Femur (tissue), 1 donor: ENCODE measurements around the gene LHX6.

ENCODE experiments used
- DNase-seq: peaks from one replicate; pipeline ENCODE4 v3.0.0-alpha.2; 2017

The LHX6 gene

GRCh38 chr9:122215663-122216062 lies 13.1 kb downstream of the LHX6 start:
- no peak for DNase-seq

- DNase-seq: no peak
These were observed 14.2 kb downstream of the LHX6 start for GRCh38 chr9:122214507-122214906.

GRCh38 chr9:122213589-122214413 lies 15.0 kb downstream of the LHX6 start:
- peak; percentile 65 for DNase-seq

GRCh38 chr9:122213102-122213588 lies 15.6 kb downstream of the LHX6 start:
- DNase-seq: no peak

- DNase-seq: no peak
These were observed 16.2 kb downstream of the LHX6 start for GRCh38 chr9:122212473-122213004.

GRCh38 chr9:122209451-122209850 lies 19.3 kb downstream of the LHX6 start:
- DNase-seq: no peak

- no peak for DNase-seq
These were observed 21.7 kb downstream of the LHX6 start for GRCh38 chr9:122207096-122207495.

- DNase-seq: peak; percentile 71
These were observed 22.4 kb downstream of the LHX6 start for GRCh38 chr9:122206118-122207046.

GRCh38 chr9:122205176-122205575 lies 23.6 kb downstream of the LHX6 start:
- DNase-seq: no peak

GRCh38 chr9:122204491-122204890 lies 24.3 kb downstream of the LHX6 start:
- DNase-seq: no peak

GRCh38 chr9:122204055-122204454 lies 24.7 kb downstream of the LHX6 start:
- DNase-seq: no peak

- DNase-seq: no peak
These were observed 26.6 kb downstream of the LHX6 start for GRCh38 chr9:122202111-122202510.

- DNase-seq: no peak
These were observed 27.1 kb downstream of the LHX6 start for GRCh38 chr9:122201641-122202040.

- peak; percentile 54 for DNase-seq
These were observed 27.7 kb downstream of the LHX6 start for GRCh38 chr9:122200960-122201595.

GRCh38 chr9:122197882-122198281 lies 30.9 kb downstream of the LHX6 start:
- no peak for DNase-seq

- no peak for DNase-seq
These were observed 31.3 kb downstream of the LHX6 start for GRCh38 chr9:122197426-122197825.

- no peak for DNase-seq
These were observed 32.9 kb downstream of the LHX6 start for GRCh38 chr9:122195875-122196274.

GRCh38 chr9:122193651-122194050 lies 35.1 kb downstream of the LHX6 start:
- no peak for DNase-seq

- DNase-seq: no peak
These were observed 35.7 kb downstream of the LHX6 start for GRCh38 chr9:122192914-122193525.

GRCh38 chr9:122192261-122192875 lies 36.4 kb downstream of the LHX6 start:
- DNase-seq: no peak

- DNase-seq: no peak
These were observed 37.2 kb downstream of the LHX6 start for GRCh38 chr9:122191584-122191983.
